ENCODE data around the gene GAMT. TPM values are rescaled to one million over a fixed set of nuclear protein-coding genes. Genes with fewer than 3 reads are reported as not detected.
A peak's percentile ranks its signal among the peaks of the same experiment; 100 is the strongest.

The GAMT gene
- total RNA-seq, 3 donors from 2014 or later: 23.6 to 40.0 (median 30.3) TPM

- no peaks in the 10 kb centered on the region for H3K9me3 ChIP-seq
Measured at GRCh38 chr19:1376415-1376805, 24.9 kb downstream of the GAMT start.

DNA sequence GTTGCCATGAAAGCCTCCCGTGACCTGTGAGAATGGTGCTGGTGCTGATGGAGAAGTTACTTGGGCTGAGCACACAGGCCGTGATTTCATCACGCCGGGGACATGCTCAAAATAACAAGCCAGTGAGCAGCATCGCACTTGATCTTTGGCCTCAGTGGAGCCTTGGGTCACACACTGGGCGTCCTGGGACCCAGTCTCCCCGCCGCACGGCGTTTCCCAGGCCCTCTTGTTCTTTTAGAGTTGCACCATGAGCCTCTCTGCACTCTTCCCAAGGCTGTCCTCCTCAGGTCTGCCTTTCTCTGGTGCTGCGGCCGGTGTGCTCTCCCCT lies 27.1 kb downstream of the GAMT start:
- no peaks in the 10 kb centered on the region for H3K27me3 ChIP-seq
- no peak overlapping the region for H3K4me3 ChIP-seq
- peaks cover 15% of the 10 kb centered on the region for H3K36me3 ChIP-seq
- intact Hi-C loops (cut with DNase I; ENCODE audit: low total_unique reads): no loop called here
- H3K27ac ChIP-seq: peak overlapping the region in 1 of 2 donors; percentile 26
- H3K9me3 ChIP-seq: no peaks in the 10 kb centered on the region
- DNase-seq (ENCODE audit: low spot score in 2 of 2): no peak
- TF ChIP-seq POLR2AphosphoS5 (IDR thresholded peaks at IDR 0.05): no peak
- no peak for TF ChIP-seq POLR2A (IDR thresholded peaks at IDR 0.05)
- TF ChIP-seq, protein P1, sequence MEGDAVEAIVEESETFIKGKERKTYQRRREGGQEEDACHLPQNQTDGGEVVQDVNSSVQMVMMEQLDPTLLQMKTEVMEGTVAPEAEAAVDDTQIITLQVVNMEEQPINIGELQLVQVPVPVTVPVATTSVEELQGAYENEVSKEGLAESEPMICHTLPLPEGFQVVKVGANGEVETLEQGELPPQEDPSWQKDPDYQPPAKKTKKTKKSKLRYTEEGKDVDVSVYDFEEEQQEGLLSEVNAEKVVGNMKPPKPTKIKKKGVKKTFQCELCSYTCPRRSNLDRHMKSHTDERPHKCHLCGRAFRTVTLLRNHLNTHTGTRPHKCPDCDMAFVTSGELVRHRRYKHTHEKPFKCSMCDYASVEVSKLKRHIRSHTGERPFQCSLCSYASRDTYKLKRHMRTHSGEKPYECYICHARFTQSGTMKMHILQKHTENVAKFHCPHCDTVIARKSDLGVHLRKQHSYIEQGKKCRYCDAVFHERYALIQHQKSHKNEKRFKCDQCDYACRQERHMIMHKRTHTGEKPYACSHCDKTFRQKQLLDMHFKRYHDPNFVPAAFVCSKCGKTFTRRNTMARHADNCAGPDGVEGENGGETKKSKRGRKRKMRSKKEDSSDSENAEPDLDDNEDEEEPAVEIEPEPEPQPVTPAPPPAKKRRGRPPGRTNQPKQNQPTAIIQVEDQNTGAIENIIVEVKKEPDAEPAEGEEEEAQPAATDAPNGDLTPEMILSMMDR (IDR thresholded peaks at IDR 0.05): no peak
- no peaks in the 10 kb centered on the region for H3K4me1 ChIP-seq

More at GRCh38 chr19:1376415-1376805, 24.9 kb downstream of the GAMT start:
- Histone ChIP-seq H3K27me3 (no peaks in the 10 kb centered on the region), H3K4me3 (no peak overlapping the region), H3K27ac (no peak overlapping the region), H3K36me3 (no peaks in the 10 kb centered on the region), H3K4me1 (no peaks in the 10 kb centered on the region)
- intact Hi-C loops (cut with DNase I; ENCODE audit: low total_unique reads): no loop called here
- no peak for DNase-seq (ENCODE audit: low spot score in 2 of 2)
- TF ChIP-seq, protein P1 (IDR thresholded peaks at IDR 0.05): no peak
- TF ChIP-seq POLR2A (IDR thresholded peaks at IDR 0.05): no peak

DNA sequence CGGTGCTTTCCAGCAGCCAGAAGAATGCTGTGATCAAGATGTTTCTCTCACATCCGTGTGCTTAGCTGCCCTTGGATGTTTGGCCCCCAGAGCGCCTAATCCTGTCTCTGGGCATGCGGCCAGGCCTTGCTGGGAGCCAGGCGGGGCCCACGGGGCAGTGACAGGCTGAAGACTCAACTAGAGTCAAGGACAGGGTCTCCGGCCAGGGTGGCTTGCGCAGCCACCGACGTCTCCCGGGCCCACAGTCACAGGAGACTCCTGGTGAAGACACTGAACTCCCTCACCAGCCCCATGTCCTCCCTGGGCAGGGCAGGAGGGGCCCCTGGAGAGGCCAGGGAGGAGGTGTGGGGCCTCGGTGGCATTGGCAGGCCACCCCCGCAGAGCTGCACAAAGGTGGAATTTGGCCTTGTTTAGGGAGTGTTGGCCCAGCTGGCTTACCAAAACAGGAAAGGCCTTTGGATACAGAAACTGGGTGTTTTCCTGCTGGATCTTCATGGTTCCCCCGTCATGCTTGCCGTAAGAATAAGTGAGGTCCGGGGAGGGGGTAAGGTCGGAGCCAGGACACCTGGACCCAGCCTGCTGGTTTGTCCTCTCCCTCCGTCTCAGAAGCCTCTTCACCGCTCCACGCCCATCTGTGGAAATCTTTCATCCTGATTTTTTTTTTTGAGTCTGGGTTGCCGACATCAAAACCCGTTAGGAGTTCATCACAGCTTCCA lies 27.6 kb downstream of the GAMT start:
- Histone ChIP-seq H3K4me3 (no peak overlapping the region), H3K36me3 (peaks cover 18% of the 10 kb centered on the region), H3K27me3 (no peaks in the 10 kb centered on the region), H3K9me3 (no peaks in the 10 kb centered on the region), H3K4me1 (no peaks in the 10 kb centered on the region), H3K27ac (peak overlapping the region; percentile 40 to 73)
- intact Hi-C loops (cut with DNase I; ENCODE audit: low total_unique reads): no loop called here
- TF ChIP-seq POLR2AphosphoS5 (IDR thresholded peaks at IDR 0.05): no peak
- no peak for DNase-seq (ENCODE audit: low spot score in 2 of 2)

GRCh38 chr19:1373042-1373533 lies 28.3 kb downstream of the GAMT start:
- Histone ChIP-seq H3K9me3 (no peaks in the 10 kb centered on the region), H3K36me3 (peaks cover 18% of the 10 kb centered on the region), H3K27me3 (no peaks in the 10 kb centered on the region), H3K4me1 (no peaks in the 10 kb centered on the region), H3K27ac (peak overlapping the region; percentile 40 to 73), H3K4me3 (no peak overlapping the region)
- TF ChIP-seq POLR2A (IDR thresholded peaks at IDR 0.05) (no peak), POLR2AphosphoS5 (IDR thresholded peaks at IDR 0.05) (no peak)
- TF ChIP-seq, protein P1 (IDR thresholded peaks at IDR 0.05): no peak
- intact Hi-C loops (cut with DNase I; ENCODE audit: low total_unique reads): no loop called here
- no peak for DNase-seq (ENCODE audit: low spot score in 2 of 2)

DNA sequence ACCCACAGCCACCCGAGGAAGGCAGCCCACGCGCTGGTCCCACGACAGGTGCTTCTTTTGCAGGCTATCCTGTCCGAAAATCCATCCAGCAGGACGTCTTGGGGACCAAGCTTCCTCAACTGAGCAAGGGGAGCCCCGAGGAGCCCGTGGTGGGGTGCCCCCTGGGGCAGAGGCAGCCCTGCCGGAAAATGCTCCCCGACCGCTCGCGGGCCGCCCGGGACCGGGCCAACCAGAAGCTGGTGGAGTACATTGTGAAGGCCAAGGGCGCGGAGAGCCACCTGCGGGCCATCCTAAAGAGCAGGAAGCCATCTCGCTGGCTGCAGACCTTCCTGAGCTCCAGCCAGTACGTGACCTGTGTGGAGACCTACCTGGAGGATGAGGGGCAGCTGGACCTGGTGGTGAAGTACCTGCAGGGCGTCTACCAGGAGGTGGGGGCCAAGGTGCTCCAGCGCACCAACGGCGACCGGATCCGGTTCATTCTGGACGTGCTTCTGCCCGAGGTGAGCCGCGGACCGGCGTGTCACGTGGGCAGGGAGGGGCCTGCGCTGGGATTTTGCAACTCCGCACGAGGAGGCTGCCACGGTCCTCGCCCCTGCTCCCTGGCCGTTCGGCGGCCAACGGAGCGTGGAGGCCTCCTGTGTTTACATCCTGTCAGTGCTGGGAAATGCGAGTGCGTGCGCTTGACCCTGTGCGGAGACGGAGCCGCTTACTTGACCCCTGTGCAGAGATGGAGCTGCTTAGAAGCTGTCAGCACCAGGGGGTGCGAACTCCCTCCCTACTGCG lies 30.6 kb downstream of the GAMT start:
- H3K36me3 ChIP-seq: peaks cover 18% of the 10 kb centered on the region
- intact Hi-C loops (cut with DNase I; ENCODE audit: low total_unique reads): no loop called here
- H3K9me3 ChIP-seq: no peaks in the 10 kb centered on the region
- no peaks in the 10 kb centered on the region for H3K27me3 ChIP-seq
- no peak overlapping the region for H3K4me3 ChIP-seq
- DNase-seq (ENCODE audit: low spot score in 2 of 2): no peak
- H3K27ac ChIP-seq: no peak overlapping the region
- no peak for TF ChIP-seq POLR2AphosphoS5 (IDR thresholded peaks at IDR 0.05)
- TF ChIP-seq, protein P1 (IDR thresholded peaks at IDR 0.05): no peak
- TF ChIP-seq POLR2A (IDR thresholded peaks at IDR 0.05): no peak
- H3K4me1 ChIP-seq: no peaks in the 10 kb centered on the region
